Measurements from ENCODE around the gene DDX39B.
A peak's percentile ranks its signal among the peaks of the same experiment; 100 is the strongest.

Gene DDX39B

GRCh38 chr6:31575335-31575901, 33.6 kb upstream of the DDX39B start, which contains the start of gene TNF:
Gene TNF (plus strand): TSS chr6:31575565. CDS start chr6:31575742, 177 bp downstream.
- no peak for DNase-seq

- DNase-seq = no peak
Measured at GRCh38 chr6:31574106-31575061, 32.6 kb upstream of the DDX39B start.

DNA sequence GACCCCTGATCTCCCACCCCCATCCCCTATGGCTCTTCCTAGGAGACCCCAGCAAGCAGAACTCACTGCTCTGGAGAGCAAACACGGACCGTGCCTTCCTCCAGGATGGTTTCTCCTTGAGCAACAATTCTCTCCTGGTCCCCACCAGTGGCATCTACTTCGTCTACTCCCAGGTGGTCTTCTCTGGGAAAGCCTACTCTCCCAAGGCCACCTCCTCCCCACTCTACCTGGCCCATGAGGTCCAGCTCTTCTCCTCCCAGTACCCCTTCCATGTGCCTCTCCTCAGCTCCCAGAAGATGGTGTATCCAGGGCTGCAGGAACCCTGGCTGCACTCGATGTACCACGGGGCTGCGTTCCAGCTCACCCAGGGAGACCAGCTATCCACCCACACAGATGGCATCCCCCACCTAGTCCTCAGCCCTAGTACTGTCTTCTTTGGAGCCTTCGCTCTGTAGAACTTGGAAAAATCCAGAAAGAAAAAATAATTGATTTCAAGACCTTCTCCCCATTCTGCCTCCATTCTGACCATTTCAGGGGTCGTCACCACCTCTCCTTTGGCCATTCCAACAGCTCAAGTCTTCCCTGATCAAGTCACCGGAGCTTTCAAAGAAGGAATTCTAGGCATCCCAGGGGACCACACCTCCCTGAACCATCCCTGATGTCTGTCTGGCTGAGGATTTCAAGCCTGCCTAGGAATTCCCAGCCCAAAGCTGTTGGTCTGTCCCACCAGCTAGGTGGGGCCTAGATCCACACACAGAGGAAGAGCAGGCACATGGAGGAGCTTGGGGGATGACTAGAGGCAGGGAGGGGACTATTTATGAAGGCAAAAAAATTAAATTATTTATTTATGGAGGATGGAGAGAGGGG, 31.7 kb upstream of the DDX39B start:
- no peak for DNase-seq

- no peak for DNase-seq
Measured at GRCh38 chr6:31572041-31572911, 30.5 kb upstream of the DDX39B start, which contains the start of gene LTA. Gene LTA (plus strand): TSS chr6:31572289. CDS start chr6:31572743, 454 bp downstream.

DNA sequence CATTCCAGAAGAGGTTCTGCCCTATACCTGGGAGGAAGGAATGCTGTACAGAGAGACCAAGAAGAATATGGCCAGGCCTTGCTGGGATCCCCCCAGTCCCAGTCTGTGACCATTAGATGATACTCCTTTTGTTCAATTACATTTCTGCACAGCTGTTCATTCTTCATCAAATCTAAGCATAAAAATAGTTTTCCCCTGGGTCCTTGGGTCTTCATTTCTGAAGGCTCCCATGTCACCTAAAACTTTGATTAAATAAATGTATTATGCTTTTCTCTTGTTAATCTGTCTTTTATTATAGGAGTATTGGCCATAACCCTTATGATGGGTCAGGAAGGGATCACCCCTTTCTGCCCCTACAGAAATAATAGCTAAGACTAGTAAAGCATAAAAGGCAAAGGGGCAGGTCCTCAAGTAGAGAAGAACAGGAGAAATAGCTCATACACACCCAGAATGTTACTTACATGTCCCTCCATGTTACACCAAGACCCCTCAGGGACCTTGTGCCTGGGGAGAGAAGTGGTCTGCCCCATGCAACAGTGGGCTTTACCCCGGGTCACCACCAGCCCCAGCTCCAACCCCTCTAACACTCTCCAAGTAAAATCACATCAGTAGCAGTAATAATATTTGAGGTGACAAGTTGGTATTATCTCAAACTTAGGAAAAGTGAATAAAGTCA, 28.2 kb upstream of the DDX39B start:
- DNase-seq = no peak

DNA sequence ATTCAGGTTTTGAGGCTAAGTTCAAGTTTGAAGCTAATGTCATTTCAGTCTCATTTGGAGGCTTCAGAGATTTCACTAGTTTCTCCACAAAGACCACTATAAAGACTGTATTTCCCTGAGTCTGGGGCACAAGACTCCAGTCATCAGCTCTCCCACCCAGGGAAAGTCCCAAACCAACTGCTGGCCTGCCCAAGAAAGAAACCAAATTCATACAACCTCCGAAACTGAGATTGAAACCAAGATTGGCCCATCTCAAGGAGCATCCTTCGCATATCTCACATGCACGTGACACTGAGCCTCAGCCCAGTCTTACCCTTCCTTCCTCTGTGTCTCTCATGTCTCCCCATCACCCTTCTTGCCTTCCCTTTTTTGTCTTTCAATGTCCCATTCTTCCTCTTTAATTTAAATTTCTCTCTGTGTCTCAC, 26.7 kb upstream of the DDX39B start:
- no peak for DNase-seq

DNA sequence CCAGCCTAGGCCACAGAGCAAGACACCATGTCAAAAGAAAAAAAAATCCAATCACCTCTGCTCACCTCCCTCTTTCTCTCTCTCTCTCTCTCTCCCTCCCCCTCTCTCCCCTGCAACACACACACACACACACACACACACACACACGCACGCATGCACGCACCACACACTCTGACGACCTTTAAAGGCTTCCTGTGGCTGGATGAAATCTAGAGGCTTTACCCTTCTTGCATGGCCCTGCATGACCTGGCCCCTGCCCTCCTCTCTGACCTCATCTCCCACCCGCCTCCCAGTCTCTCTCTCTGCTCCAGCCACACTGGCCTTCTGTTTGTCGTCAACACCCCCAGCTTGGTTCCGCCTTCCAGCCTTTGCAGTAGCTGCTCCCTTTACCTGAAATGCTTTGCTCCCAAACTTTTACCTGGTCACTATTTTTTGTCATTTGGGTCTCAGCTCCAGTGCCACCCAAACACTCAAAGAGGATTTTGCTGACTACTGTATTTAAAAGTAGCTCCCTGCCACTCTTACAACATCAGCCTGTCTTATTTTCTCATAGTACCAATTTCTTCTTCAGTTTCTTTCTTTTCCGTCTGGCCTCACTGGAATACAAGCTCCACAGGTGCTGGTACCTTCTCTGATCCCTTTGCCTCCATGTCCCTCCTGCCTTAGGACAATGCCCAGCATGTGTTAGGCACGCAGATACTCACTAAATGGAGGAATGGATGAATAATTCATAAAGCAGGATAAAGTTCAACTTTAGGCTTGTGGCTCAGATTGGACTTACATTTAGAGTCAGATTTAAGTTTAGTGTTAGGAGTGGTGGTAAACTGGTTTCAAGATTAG, 25.9 kb upstream of the DDX39B start:
- no peak for DNase-seq

- DNase-seq = no peak
Measured at GRCh38 chr6:31560697-31561058, 18.9 kb upstream of the DDX39B start.

DNA sequence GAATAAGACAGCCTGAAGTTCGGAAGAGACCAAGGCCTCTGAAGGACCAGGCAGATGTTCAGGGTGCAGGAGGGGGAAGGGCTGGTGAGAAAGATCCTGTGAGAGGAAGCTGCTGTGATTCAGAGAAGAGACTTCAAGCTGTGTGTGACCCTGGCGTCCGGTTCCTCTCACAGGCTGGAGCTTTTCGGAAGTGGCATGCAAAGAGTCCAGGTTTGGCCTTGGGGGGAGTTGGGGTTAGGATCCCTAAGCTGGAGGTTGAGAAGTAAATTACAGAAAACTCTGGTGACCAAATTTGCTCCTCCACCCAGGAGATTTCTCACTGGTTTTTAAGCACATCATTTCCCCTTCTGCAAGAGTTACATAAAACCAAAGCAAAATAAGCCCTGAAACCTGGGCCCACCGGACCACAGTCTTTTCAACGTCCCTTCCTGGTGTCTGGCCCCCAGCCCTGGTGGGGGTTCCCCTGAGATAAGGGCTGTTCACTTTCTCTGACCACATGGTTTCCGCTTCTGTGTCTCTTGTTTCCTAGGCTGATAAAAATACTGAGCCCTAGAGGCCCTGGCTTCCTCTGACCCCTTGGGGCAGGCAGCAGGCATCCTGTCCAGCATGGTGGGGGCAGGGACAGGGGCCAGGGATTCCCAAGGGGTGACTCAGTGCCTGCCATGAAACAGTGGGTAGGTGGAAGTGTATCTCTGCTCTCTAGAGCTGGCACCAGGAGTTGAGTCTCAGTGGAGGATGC, 18.3 kb upstream of the DDX39B start:
- peak; percentile 45 for DNase-seq

GRCh38 chr6:31559606-31559957, 17.8 kb upstream of the DDX39B start:
- DNase-seq = no peak

GRCh38 chr6:31558631-31559500, 17.1 kb upstream of the DDX39B start:
- peak; percentile 66 for DNase-seq

DNA sequence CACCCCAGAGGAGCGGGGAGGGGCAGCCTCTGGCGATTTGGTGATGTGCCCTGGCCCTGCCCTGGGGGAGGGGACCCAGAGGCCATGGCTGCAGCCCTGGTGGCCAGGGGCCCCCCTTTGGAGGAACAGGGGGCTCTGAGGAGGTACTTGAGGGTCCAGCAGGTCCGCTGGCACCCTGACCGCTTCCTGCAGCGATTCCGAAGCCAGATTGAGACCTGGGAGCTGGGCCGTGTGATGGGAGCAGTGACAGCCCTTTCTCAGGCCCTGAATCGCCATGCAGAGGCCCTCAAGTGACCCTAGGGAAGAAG, 16.5 kb upstream of the DDX39B start:
- DNase-seq = no peak

GRCh38 chr6:31557443-31558317, 15.9 kb upstream of the DDX39B start:
- no peak for DNase-seq

DNA sequence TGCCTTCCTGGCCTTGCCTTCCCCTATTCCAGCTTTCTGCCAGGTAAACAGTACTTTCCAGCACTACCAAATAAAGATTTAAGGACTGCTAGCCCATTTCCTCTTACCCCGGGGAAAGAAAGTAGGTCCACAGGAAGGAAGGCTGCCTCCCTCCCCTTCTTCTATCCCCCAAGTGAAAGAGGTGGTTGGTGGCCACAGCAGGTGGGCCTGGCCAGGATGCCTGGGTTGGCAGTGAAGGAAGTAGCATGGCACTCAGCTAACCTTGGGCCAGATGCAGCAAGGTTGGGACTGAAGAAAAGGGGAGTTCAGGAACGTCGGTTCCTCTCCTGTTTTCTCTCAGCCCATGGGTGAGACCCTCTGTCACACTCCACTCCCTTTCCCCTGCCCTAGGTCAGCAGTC, 14.5 kb upstream of the DDX39B start:
- DNase-seq = no peak

DNA sequence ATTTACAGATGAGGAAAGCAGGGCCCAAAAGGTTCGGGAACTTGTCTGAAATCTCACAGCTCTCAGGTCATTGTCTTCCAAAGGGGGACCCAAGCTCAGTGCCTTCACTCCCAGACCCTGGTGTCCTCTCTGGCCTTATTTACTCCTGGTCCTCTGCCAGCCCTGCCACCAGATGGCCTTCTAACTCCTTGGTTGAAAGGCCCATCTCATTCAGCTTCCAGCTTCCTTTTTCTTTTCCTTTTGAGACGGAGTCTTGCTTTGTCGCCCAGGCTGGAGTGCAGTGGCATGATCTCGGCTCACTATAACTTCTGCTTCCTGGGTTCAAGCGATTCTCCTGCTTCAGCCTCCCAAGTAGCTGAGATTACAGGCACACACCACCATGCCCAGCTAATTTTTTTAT, 9.6 kb upstream of the DDX39B start:
- DNase-seq = peak; percentile 42

GRCh38 chr6:31548544-31548873, 6.7 kb upstream of the DDX39B start:
- no peak for DNase-seq

DNA sequence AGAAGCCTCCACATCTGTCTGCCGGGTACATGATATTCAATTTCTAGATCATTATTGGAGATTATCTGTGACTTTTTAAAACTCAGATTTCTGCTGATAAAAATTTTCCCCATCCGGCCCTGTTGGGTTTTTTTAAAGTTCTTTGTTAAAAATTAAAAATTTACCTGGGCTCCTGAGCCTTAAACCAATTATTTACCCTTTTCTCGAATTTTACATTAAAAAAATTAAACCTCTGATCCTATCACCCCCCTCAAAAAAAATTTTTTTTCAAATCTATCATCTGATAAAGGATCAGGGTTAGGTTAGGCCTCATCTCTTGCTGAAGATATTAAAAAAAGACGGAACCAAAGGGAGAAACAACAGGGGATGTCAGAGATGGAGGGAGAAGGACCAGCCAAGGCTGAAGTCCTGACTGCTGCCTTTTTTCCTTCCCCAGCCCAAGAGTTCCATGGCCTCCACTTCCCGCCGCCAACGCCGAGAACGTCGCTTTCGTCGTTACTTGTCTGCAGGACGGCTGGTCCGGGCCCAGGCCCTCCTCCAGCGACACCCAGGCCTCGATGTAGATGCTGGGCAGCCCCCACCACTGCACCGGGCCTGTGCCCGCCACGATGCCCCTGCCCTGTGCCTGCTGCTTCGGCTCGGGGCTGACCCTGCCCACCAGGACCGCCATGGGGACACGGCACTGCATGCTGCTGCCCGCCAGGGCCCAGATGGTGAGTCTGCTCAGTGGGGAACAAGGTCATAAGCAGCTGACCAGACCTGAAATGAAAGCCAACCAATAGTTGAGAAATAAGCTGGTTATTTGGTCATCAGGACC, 6.1 kb upstream of the DDX39B start:
- DNase-seq = no peak
